Smooth muscle cell (in vitro differentiated cells): ENCODE results near the gene EPHB3. TPM values are rescaled to one million over a fixed set of nuclear protein-coding genes. Genes with fewer than 3 reads are reported as not detected.

Experiments used
- DNase-seq: peaks from one replicate; lab custom pipeline; 2025; ENCODE audit not compliant: unreplicated experiment; lab: John Stamatoyannopoulos, UW
- H2AFZ ChIP-seq: fragments of 200-600 bp; sonication (generic); 2 replicates; pipeline ENCODE4 v1.6.0; 2016; ENCODE audit warnings: antibody characterized with exemption, low read depth, mild to moderate bottlenecking
- H3F3A ChIP-seq: fragments of 200-600 bp; sonication (generic); 2 replicates; pipeline ENCODE4 v1.6.0; 2017; ENCODE audit warnings: antibody characterized with exemption, low read depth
- H3K27ac ChIP-seq: fragments of 200-600 bp; sonication (generic); 2 replicates; pipeline ENCODE4 v1.5.1; 2016; ENCODE audit warnings: low read depth, mild to moderate bottlenecking
- H3K27me3 ChIP-seq: fragments of 200-600 bp; sonication (generic); 2 replicates; pipeline ENCODE4 v1.6.1; 2016; ENCODE audit warnings: low read depth, mild to moderate bottlenecking
- H3K36me3 ChIP-seq: fragments of 200-600 bp; sonication (generic); 2 replicates; pipeline ENCODE4 v1.5.1; 2016; ENCODE audit warnings: low read depth
- H3K4me1 ChIP-seq: fragments of 200-600 bp; sonication (generic); 2 replicates; pipeline ENCODE4 v1.5.1; 2016; ENCODE audit warnings: low read depth
- H3K4me2 ChIP-seq: fragments of 200-600 bp; sonication (generic); 2 replicates; pipeline ENCODE4 v1.6.0; 2016; ENCODE audit warnings: mild to moderate bottlenecking
- H3K4me3 ChIP-seq: fragments of 200-600 bp; sonication (generic); 2 replicates; pipeline ENCODE4 v1.5.1; 2016; ENCODE audit warnings: mild to moderate bottlenecking
- H3K79me2 ChIP-seq: fragments of 200-600 bp; sonication (generic); 2 replicates; pipeline ENCODE4 v1.6.0; 2016; ENCODE audit warnings: low read depth, mild to moderate bottlenecking
- H3K9ac ChIP-seq: fragments of 200-600 bp; sonication (generic); 2 replicates; pipeline ENCODE4 v1.6.0; 2016; ENCODE audit warnings: low read depth
- H3K9me3 ChIP-seq: fragments of 200-600 bp; sonication (generic); replicated peaks from 2 replicates; pipeline ENCODE4 v1.5.1; 2016; ENCODE audit warnings: low read depth
- H4K20me1 ChIP-seq: fragments of 200-600 bp; sonication (generic); 2 replicates; pipeline ENCODE4 v1.6.0; 2016; ENCODE audit warnings: low read depth
- WGBS: methylation state at CpG from one replicate; pipeline ENCODE4 v1.1.7; 2016; ENCODE audit warnings: low lambda C conversion rate; 5-methylcytosine and 5-hydroxymethylcytosine counted together
- polyA plus RNA-seq: library from polyadenylated mRNA; unstranded; fragments of >200 nt; fragmentation: Nextera tagmentation; extraction: Ambion mirVana; gene quantifications from 2 replicates; pipeline ENCODE4 v1.2.1, GENCODE V29; 2016
- total RNA-seq: library from RNA; depleted of rRNA; stranded (reverse); fragments of >200 nt; gene quantifications from 2 replicates; pipeline ENCODE4 v1.2.3, GENCODE V29; 2014
- TF ChIP-seq, protein P1 (sequence below): fragments of 200-600 bp; sonication (generic); IDR thresholded peaks from 2 replicates; pipeline ENCODE4 v1.5.1; 2017; ENCODE audit warnings: borderline replicate concordance, mild to moderate bottlenecking, antibody characterized with exemption; ENCODE audit not compliant: insufficient read depth, poor library complexity, severe bottlenecking

Gene EPHB3
- total and polyA plus RNA-seq, 2 experiments from 2014 or later = 11.1 to 23.1 TPM

DNA sequence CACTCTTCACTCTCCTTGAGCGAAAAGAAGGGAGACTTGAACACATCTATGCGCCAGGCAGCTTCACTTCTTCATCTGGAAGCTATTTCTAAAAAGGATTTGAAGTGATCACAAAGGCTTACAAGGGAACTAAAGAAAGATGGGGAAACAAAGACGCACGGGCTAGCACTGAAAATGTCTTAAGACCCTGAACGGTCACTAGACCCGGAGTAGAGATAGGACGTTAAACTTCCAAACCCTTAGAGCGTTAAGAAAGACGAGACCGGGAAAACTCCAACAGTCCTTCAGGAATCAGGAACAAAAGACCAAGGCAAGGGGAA lies 47.5 kb upstream of the EPHB3 start:
- Histone ChIP-seq H3K4me3 (peak overlapping the region; percentile 46), H3K9me3 (no peaks in the 10 kb centered on the region), H3K4me2 (peak overlapping the region; percentile 85), H3K36me3 (no peaks in the 10 kb centered on the region), H4K20me1 (no peaks in the 10 kb centered on the region), H3F3A (no peaks in the 10 kb centered on the region), H3K27me3 (peaks cover 69% of the 10 kb centered on the region), H2AFZ (no peak overlapping the region), H3K9ac (no peak overlapping the region), H3K4me1 (no peaks in the 10 kb centered on the region), H3K27ac (no peak overlapping the region), H3K79me2 (no peaks in the 10 kb centered on the region)
- TF ChIP-seq, protein P1, sequence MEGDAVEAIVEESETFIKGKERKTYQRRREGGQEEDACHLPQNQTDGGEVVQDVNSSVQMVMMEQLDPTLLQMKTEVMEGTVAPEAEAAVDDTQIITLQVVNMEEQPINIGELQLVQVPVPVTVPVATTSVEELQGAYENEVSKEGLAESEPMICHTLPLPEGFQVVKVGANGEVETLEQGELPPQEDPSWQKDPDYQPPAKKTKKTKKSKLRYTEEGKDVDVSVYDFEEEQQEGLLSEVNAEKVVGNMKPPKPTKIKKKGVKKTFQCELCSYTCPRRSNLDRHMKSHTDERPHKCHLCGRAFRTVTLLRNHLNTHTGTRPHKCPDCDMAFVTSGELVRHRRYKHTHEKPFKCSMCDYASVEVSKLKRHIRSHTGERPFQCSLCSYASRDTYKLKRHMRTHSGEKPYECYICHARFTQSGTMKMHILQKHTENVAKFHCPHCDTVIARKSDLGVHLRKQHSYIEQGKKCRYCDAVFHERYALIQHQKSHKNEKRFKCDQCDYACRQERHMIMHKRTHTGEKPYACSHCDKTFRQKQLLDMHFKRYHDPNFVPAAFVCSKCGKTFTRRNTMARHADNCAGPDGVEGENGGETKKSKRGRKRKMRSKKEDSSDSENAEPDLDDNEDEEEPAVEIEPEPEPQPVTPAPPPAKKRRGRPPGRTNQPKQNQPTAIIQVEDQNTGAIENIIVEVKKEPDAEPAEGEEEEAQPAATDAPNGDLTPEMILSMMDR = no peak
- DNase-seq = no peak
- WGBS = 52% methylated on average over 10 of the region's 10 CpGs

DNA sequence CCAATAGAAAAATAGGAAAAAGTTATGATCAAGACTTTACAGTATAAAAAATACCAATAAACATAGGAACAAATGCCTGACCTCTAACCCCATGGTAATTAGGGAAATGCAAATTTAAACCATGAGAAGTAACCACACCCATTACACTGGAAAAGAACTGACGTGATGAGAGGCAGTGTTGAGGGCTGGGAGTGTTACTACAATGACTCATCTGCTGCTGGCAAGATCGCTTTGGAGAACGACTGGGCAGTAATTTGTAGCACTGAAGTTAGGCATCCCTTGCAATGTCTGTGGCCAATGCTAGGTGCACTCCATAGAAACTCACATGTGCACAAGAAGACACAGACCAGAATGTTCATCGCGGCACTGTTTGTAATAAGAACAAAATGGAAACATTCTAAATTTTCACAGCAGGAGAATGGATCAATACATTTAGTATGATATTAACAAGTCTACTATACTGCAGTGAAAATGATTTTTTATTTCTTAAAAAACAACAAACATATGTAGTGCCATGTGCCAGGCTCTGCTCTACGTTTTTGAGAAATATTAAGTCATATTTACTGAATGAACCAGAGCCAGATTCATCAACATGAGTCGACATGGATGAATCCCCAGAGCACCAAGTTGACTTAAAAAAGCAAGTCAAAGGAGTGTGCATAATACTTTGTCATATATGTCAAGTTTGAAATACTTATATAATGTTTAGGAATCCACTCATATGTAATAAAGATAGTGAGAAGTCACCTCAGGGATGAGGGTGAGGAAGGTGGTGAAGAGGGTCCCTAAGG lies 37.6 kb upstream of the EPHB3 start:
- Histone ChIP-seq H3K4me2 (no peak overlapping the region), H3K9ac (no peak overlapping the region), H3F3A (peaks cover 4% of the 10 kb centered on the region), H4K20me1 (no peaks in the 10 kb centered on the region), H3K27ac (peak overlapping the region; percentile 5), H3K4me3 (no peak overlapping the region), H3K27me3 (peaks cover 34% of the 10 kb centered on the region), H2AFZ (no peak overlapping the region), H3K9me3 (no peaks in the 10 kb centered on the region), H3K36me3 (no peaks in the 10 kb centered on the region), H3K4me1 (peaks cover 11% of the 10 kb centered on the region), H3K79me2 (no peaks in the 10 kb centered on the region)
- no peak for DNase-seq
- TF ChIP-seq, protein P1 = no peak
- WGBS = 37% methylated on average over 7 of the region's 7 CpGs

DNA sequence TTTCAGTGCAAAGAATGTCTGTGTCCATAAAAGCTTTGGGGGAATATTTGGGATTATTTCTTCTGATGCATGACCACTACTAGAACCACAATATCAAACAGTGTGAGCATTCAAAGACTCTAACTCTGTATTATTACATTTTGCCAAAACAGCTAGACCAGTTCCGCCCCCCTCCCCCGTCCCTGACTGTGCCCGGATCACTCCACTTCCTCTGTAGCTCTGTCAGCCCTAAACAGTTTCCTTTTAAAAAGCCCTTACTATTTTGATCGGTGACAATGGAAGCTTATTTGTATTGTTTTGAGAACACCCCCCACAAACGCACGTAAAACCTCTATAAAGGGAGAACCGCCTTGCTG lies 36.6 kb upstream of the EPHB3 start:
- H3F3A ChIP-seq = peaks cover 4% of the 10 kb centered on the region
- WGBS = 6% methylated on average over 7 of the region's 7 CpGs
- H3K27me3 ChIP-seq = peaks cover 35% of the 10 kb centered on the region
- peak overlapping the region; percentile 98 for H3K4me2 ChIP-seq
- peak overlapping the region; percentile 70 for H3K4me3 ChIP-seq
- TF ChIP-seq, protein P1 = no peak
- peak overlapping the region; percentile 56 for H3K9ac ChIP-seq
- peaks cover 11% of the 10 kb centered on the region for H3K4me1 ChIP-seq
- H3K9me3 ChIP-seq = no peaks in the 10 kb centered on the region
- no peaks in the 10 kb centered on the region for H3K79me2 ChIP-seq
- no peaks in the 10 kb centered on the region for H4K20me1 ChIP-seq
- H3K27ac ChIP-seq = no peak overlapping the region
- peak overlapping the region; percentile 94 for H2AFZ ChIP-seq
- no peaks in the 10 kb centered on the region for H3K36me3 ChIP-seq
- DNase-seq = no peak
